Stomach (tissue), 9 donors: Measurements from ENCODE around the gene NCKIPSD. TPM values are rescaled to one million over a fixed set of nuclear protein-coding genes. Genes with fewer than 3 reads are reported as not detected.

ENCODE experiments used
- DNase-seq, 2 donors: peaks; one replicate each; pipeline versions ENCODE4 v3.0.0 to v3.0.0-alpha.2; 2013 to 2019
- H3K27ac ChIP-seq, 5 donors: fragments of 200-600 bp in 4 of 5; sonication (generic) in 4 of 5; one replicate each; pipeline ENCODE4 v1.5.1; 2013 to 2019; ENCODE audit warnings: mild to moderate bottlenecking in 1 of 5, moderate library complexity in 1 of 5
- H3K27me3 ChIP-seq, 3 donors: fragments of 200-600 bp; sonication (generic); one replicate each; pipeline ENCODE4 v1.5.1; 2017 to 2019; ENCODE audit warnings: mixed run types in 1 of 3
- H3K36me3 ChIP-seq, 4 donors: fragments of 200-600 bp; sonication (generic); 1 replicate in 3 of 4; 2 replicates in 1 of 4; pipeline ENCODE4 v1.5.1; 2016 to 2019
- H3K4me1 ChIP-seq, 4 donors: fragments of 200-600 bp; sonication (generic); one replicate each; pipeline ENCODE4 v1.5.1; 2016 to 2019
- H3K4me3 ChIP-seq, 4 donors: fragments of 200-600 bp; sonication (generic) in 3 of 4; one replicate each; pipeline ENCODE4 v1.5.1; 2016 to 2019; ENCODE audit warnings: mild to moderate bottlenecking in 1 of 4
- H3K9me3 ChIP-seq, 4 donors: fragments of 200-600 bp; sonication (generic); one replicate each; pipeline ENCODE4 v1.5.1; 2016 to 2019
- CTCF ChIP-seq, 7 experiments: fragments of 450-650 bp in 4 of 7; fragments of 200-600 bp in 3 of 7; sonication (generic) in 3 of 7; IDR thresholded peaks; one replicate each; pipeline ENCODE4 v1.5.1; 2016 to 2019; ENCODE audit warnings: antibody characterized with exemption in 7 of 7, control low read depth in 2 of 7, mild to moderate bottlenecking in 1 of 7
- EP300 ChIP-seq: sonication (generic); formaldehyde crosslinking; IDR thresholded peaks from one replicate; pipeline ENCODE4 v1.6.1; 2017; ENCODE audit warnings: antibody characterized with exemption
- POLR2A ChIP-seq, 4 donors: fragments of 450-650 bp; IDR thresholded peaks; one replicate each; pipeline ENCODE4 v1.6.1; 2016; ENCODE audit warnings: antibody characterized with exemption in 4 of 4, control low read depth in 2 of 4, mild to moderate bottlenecking in 1 of 4, moderate library complexity in 1 of 4
- POLR2AphosphoS5 ChIP-seq, 3 donors: sonication (generic); formaldehyde crosslinking; IDR thresholded peaks; one replicate each; pipeline ENCODE4 v1.6.1; 2016; ENCODE audit warnings: antibody characterized with exemption in 3 of 3
- WGBS, 5 donors: extraction: QIAGEN DNeasy Blood & Tissue Kit in 3 of 5; methylation state at CpG; one replicate each; pipeline versions ENCODE4 v1.1.5 to v1.1.7; 2013 to 2018; 5-methylcytosine and 5-hydroxymethylcytosine counted together
- intact Hi-C: fragments of 100-400 bp; cut with DNase I; formaldehyde crosslinking; loops from one replicate; pipeline ENCODE4 v1.15.1; 2023; ENCODE audit warnings: low total_unique reads
- polyA plus RNA-seq, 3 donors: library from polyadenylated mRNA; stranded (reverse); fragments of 200-250 nt; gene quantifications; one replicate each; pipeline ENCODE4 v1.2.3, GENCODE V29; 2013
- small RNA-seq, 4 donors: library from RNA; depleted of rRNA; stranded (forward); fragments of <200 nt; gene quantifications; one replicate each; pipeline ENCODE3, GENCODE V24; 2016
- total RNA-seq, 5 donors: library from RNA; depleted of rRNA; stranded (reverse); fragments of >200 nt; gene quantifications; one replicate each; pipeline versions ENCODE4 v1.1.0 to v1.2.3, GENCODE V29; 2014 to 2016
- donor health status: healthy with polysubstance abuse.
- donor health status: Bipolar disorder and iron deficiency.
- donor health status: healthy.

Gene NCKIPSD
- total and polyA plus RNA-seq, 8 donors = 6.1 to 46.7 (median 17.4) TPM

- H3K36me3 ChIP-seq = peaks cover 30 to 90% (median 87%) of the 10 kb centered on the region in 4 donors
- TF ChIP-seq EP300 (no peak), POLR2A (IDR thresholded peaks at IDR 0.05) (no peak), POLR2AphosphoS5 (IDR thresholded peaks at IDR 0.05) (no peak), CTCF (IDR thresholded peaks at IDR 0.05) (no peak)
- peaks cover under 1 to 13% (median 8%) of the 10 kb centered on the region in 4 donors for H3K4me1 ChIP-seq
- H3K9me3 ChIP-seq = no peaks in the 10 kb centered on the region
- no peak overlapping the region for H3K4me3 ChIP-seq
- no peak for DNase-seq
- H3K27me3 ChIP-seq = no peaks in the 10 kb centered on the region
- intact Hi-C loops = no loop called here
- WGBS, 5 donors = 78 to 87% (median 85%) methylated on average over 13 of the region's 13 CpGs
- no peak overlapping the region for H3K27ac ChIP-seq
Measured at GRCh38 chr3:48628277-48629017, 57.3 kb downstream of the NCKIPSD start.

- WGBS, 5 donors = 83 to 100% (median 91%) methylated on average over 5 to 6 of the region's 6 CpGs
- H3K27ac ChIP-seq = peak overlapping the region; percentile 71 to 85 (median 77)
Measured at GRCh38 chr3:48625600-48625999, 60.1 kb downstream of the NCKIPSD start.

GRCh38 chr3:48624767-48625166 lies 60.9 kb downstream of the NCKIPSD start:
- WGBS, 5 donors = 87 to 92% (median 88%) methylated on average over 9 to 10 of the region's 10 CpGs
- Histone ChIP-seq H3K27me3 (no peaks in the 10 kb centered on the region), H3K4me1 (peaks cover 5 to 20% (median 12%) of the 10 kb centered on the region in 4 donors), H3K4me3 (no peak overlapping the region), H3K9me3 (no peaks in the 10 kb centered on the region), H3K36me3 (peaks cover 16 to 60% (median 52%) of the 10 kb centered on the region in 4 donors), H3K27ac (peak overlapping the region; percentile 71 to 85 (median 77))
- no peak for TF ChIP-seq POLR2AphosphoS5 (IDR thresholded peaks at IDR 0.05)
- no peak for TF ChIP-seq POLR2A (IDR thresholded peaks at IDR 0.05)
- no peak for TF ChIP-seq EP300
- no peak for TF ChIP-seq CTCF (IDR thresholded peaks at IDR 0.05)
- no peak for DNase-seq
- intact Hi-C loops = no loop called here

More at GRCh38 chr3:48625600-48625999, 60.1 kb downstream of the NCKIPSD start:
- Histone ChIP-seq H3K9me3 (no peaks in the 10 kb centered on the region), H3K27me3 (no peaks in the 10 kb centered on the region), H3K4me3 (no peak overlapping the region), H3K4me1 (peaks cover 5 to 14% (median 9%) of the 10 kb centered on the region in 4 donors), H3K36me3 (peaks cover 24 to 67% (median 60%) of the 10 kb centered on the region in 4 donors)
- DNase-seq = no peak
- TF ChIP-seq CTCF (IDR thresholded peaks at IDR 0.05) = no peak
- TF ChIP-seq POLR2AphosphoS5 (IDR thresholded peaks at IDR 0.05) = no peak
- TF ChIP-seq EP300 = no peak
- no peak for TF ChIP-seq POLR2A (IDR thresholded peaks at IDR 0.05)
- intact Hi-C loops = no loop called here

- 44 to 69% (median 58%) methylated on average over 6 of the region's 6 CpGs for WGBS, 5 donors
- H3K27me3 ChIP-seq = no peaks in the 10 kb centered on the region
- H3K4me3 ChIP-seq = no peak overlapping the region
- no peaks in the 10 kb centered on the region for H3K9me3 ChIP-seq
- TF ChIP-seq CTCF (IDR thresholded peaks at IDR 0.05) (no peak), POLR2AphosphoS5 (IDR thresholded peaks at IDR 0.05) (peak in 1 of 3 donors; percentile 34)
- peaks cover 10 to 52% (median 44%) of the 10 kb centered on the region in 4 donors for H3K36me3 ChIP-seq
- intact Hi-C loops = no loop called here
- H3K27ac ChIP-seq = peak overlapping the region; percentile 71 to 85 (median 79)
- peak; percentile 69 to 82 for DNase-seq
- H3K4me1 ChIP-seq = peaks cover 5 to 24% (median 16%) of the 10 kb centered on the region in 4 donors
Measured at GRCh38 chr3:48623851-48624547, 61.7 kb downstream of the NCKIPSD start.

Small RNA genes within 50 kb of the gene (small RNA-seq; reads per million reads assigned to genes)
- 0 reads per million in 4 donors for gene AC141002.1

Other genes starting within 250 kb of the NCKIPSD start
- 10 to 100 TPM in 1 of 5 donors, 1 to 10 TPM in 4; 1.8 to 12.5 (median 7.1) TPM for gene CCDC51, start 245.8 kb downstream of the NCKIPSD start, total RNA-seq
- 10 to 100 TPM in 1 of 3 donors, 1 to 10 TPM in 2; 6.0 to 10.3 (median 9.5) TPM for gene CCDC51, start 245.8 kb downstream of the NCKIPSD start, polyA plus RNA-seq
- gene TMA7, start 245.7 kb downstream of the NCKIPSD start, total RNA-seq = 100 to 1,000 TPM; 107 to 298 (median 230) TPM
- gene TMA7, start 245.7 kb downstream of the NCKIPSD start, polyA plus RNA-seq = 100 to 1,000 TPM; 644 to 702 (median 660) TPM
- gene ATRIP, start 239.2 kb downstream of the NCKIPSD start, total RNA-seq = 10 to 100 TPM in 2 of 5 donors, 1 to 10 TPM in 3; 2.3 to 34.4 (median 5.5) TPM
- gene ATRIP, start 239.2 kb downstream of the NCKIPSD start, polyA plus RNA-seq = 1 to 10 TPM; 2.9 to 5.8 (median 3.2) TPM
- 100 to 1,000 TPM in 1 of 5 donors, 10 to 100 TPM in 4; 43.4 to 182 (median 51.8) TPM for gene SHISA5, start 181.7 kb downstream of the NCKIPSD start, total RNA-seq
- 100 to 1,000 TPM in 1 of 3 donors, 10 to 100 TPM in 2; 57.5 to 116 (median 58.7) TPM for gene SHISA5, start 181.7 kb downstream of the NCKIPSD start, polyA plus RNA-seq
- gene PFKFB4, start 129.1 kb downstream of the NCKIPSD start, total RNA-seq = 1 to 10 TPM in 4 of 5 donors, not detected in 1; 1.0 to 9.6 (median 3.0) TPM
- 1 to 10 TPM in 2 of 3 donors, under 1 TPM in 1; 0.61 to 3.2 (median 1.5) TPM for gene PFKFB4, start 129.1 kb downstream of the NCKIPSD start, polyA plus RNA-seq
- gene UCN2, start 122.1 kb downstream of the NCKIPSD start, total RNA-seq = under 1 TPM in 2 of 5 donors, not detected in 3; 0.37 to 0.58 TPM
- gene UCN2, start 122.1 kb downstream of the NCKIPSD start, polyA plus RNA-seq = 1 to 10 TPM in 1 of 3 donors, under 1 TPM in 1, not detected in 1; 0.31 to 3.3 TPM
- gene COL7A1, start 90.6 kb downstream of the NCKIPSD start, total RNA-seq = 10 to 100 TPM in 2 of 5 donors, 1 to 10 TPM in 3; 1.8 to 75.3 (median 7.6) TPM
- gene COL7A1, start 90.6 kb downstream of the NCKIPSD start, polyA plus RNA-seq = 100 to 1,000 TPM in 1 of 3 donors, 1 to 10 TPM in 2; 6.3 to 123 (median 7.7) TPM
- 100 to 1,000 TPM; 178 to 568 (median 259) TPM for gene UQCRC1, start 76.3 kb downstream of the NCKIPSD start, total RNA-seq
- gene UQCRC1, start 76.3 kb downstream of the NCKIPSD start, polyA plus RNA-seq = 100 to 1,000 TPM; 218 to 347 (median 295) TPM
- gene TMEM89, start 64.1 kb downstream of the NCKIPSD start, total RNA-seq = not detected
- gene TMEM89, start 64.1 kb downstream of the NCKIPSD start, polyA plus RNA-seq = under 1 TPM in 1 of 3 donors, not detected in 2; 0.62 TPM
- gene SLC26A6, start 50.5 kb downstream of the NCKIPSD start, total RNA-seq = 100 to 1,000 TPM in 3 of 5 donors, 10 to 100 TPM in 2; 23.9 to 279 (median 137) TPM
- 10 to 100 TPM; 14.8 to 67.7 (median 31.4) TPM for gene SLC26A6, start 50.5 kb downstream of the NCKIPSD start, polyA plus RNA-seq
- gene CELSR3, start 23.0 kb downstream of the NCKIPSD start, total RNA-seq = 1 to 10 TPM in 4 of 5 donors, not detected in 1; 1.5 to 2.3 (median 1.9) TPM
- under 1 TPM; 0.15 to 1.00 (median 0.53) TPM for gene CELSR3, start 23.0 kb downstream of the NCKIPSD start, polyA plus RNA-seq
- 100 to 1,000 TPM; 102 to 234 (median 110) TPM for gene IP6K2, start 31.3 kb upstream of the NCKIPSD start, total RNA-seq
- gene IP6K2, start 31.3 kb upstream of the NCKIPSD start, polyA plus RNA-seq = 10 to 100 TPM; 44.1 to 87.5 (median 65.7) TPM
- 10 to 100 TPM; 12.1 to 65.9 (median 47.3) TPM for gene PRKAR2A, start 162.0 kb upstream of the NCKIPSD start, total RNA-seq
- 10 to 100 TPM in 1 of 3 donors, 1 to 10 TPM in 2; 6.9 to 11.0 (median 9.2) TPM for gene PRKAR2A, start 162.0 kb upstream of the NCKIPSD start, polyA plus RNA-seq
- gene SLC25A20, start 213.0 kb upstream of the NCKIPSD start, total RNA-seq = 100 to 1,000 TPM in 1 of 5 donors, 10 to 100 TPM in 3, 1 to 10 TPM in 1; 7.5 to 142 (median 18.8) TPM
- 10 to 100 TPM in 2 of 3 donors, 1 to 10 TPM in 1; 7.7 to 24.1 (median 17.9) TPM for gene SLC25A20, start 213.0 kb upstream of the NCKIPSD start, polyA plus RNA-seq
- gene ARIH2, start 232.9 kb upstream of the NCKIPSD start, total RNA-seq = 100 to 1,000 TPM in 3 of 5 donors, 10 to 100 TPM in 2; 29.8 to 202 (median 130) TPM
- 10 to 100 TPM; 30.0 to 51.9 (median 40.2) TPM for gene ARIH2, start 232.9 kb upstream of the NCKIPSD start, polyA plus RNA-seq